Smooth muscle cell (in vitro differentiated cells): ENCODE results near the gene SLC26A1. TPM values are rescaled to one million over a fixed set of nuclear protein-coding genes. Genes with fewer than 3 reads are reported as not detected.
"Not testable (repeated sequence)": the region's sequence is repeated elsewhere in the genome, so short reads cannot be mapped to it uniquely, and the experiment has no call there.

Experiments used
- DNase-seq: peaks from one replicate; lab custom pipeline; 2025; ENCODE audit not compliant: unreplicated experiment; lab: John Stamatoyannopoulos, UW
- H2AFZ ChIP-seq: fragments of 200-600 bp; sonication (generic); 2 replicates; pipeline ENCODE4 v1.6.0; 2016; ENCODE audit warnings: antibody characterized with exemption, low read depth, mild to moderate bottlenecking
- H3F3A ChIP-seq: fragments of 200-600 bp; sonication (generic); 2 replicates; pipeline ENCODE4 v1.6.0; 2017; ENCODE audit warnings: antibody characterized with exemption, low read depth
- H3K27ac ChIP-seq: fragments of 200-600 bp; sonication (generic); 2 replicates; pipeline ENCODE4 v1.5.1; 2016; ENCODE audit warnings: low read depth, mild to moderate bottlenecking
- H3K27me3 ChIP-seq: fragments of 200-600 bp; sonication (generic); 2 replicates; pipeline ENCODE4 v1.6.1; 2016; ENCODE audit warnings: low read depth, mild to moderate bottlenecking
- H3K36me3 ChIP-seq: fragments of 200-600 bp; sonication (generic); 2 replicates; pipeline ENCODE4 v1.5.1; 2016; ENCODE audit warnings: low read depth
- H3K4me1 ChIP-seq: fragments of 200-600 bp; sonication (generic); 2 replicates; pipeline ENCODE4 v1.5.1; 2016; ENCODE audit warnings: low read depth
- H3K4me2 ChIP-seq: fragments of 200-600 bp; sonication (generic); 2 replicates; pipeline ENCODE4 v1.6.0; 2016; ENCODE audit warnings: mild to moderate bottlenecking
- H3K4me3 ChIP-seq: fragments of 200-600 bp; sonication (generic); 2 replicates; pipeline ENCODE4 v1.5.1; 2016; ENCODE audit warnings: mild to moderate bottlenecking
- H3K79me2 ChIP-seq: fragments of 200-600 bp; sonication (generic); 2 replicates; pipeline ENCODE4 v1.6.0; 2016; ENCODE audit warnings: low read depth, mild to moderate bottlenecking
- H3K9ac ChIP-seq: fragments of 200-600 bp; sonication (generic); 2 replicates; pipeline ENCODE4 v1.6.0; 2016; ENCODE audit warnings: low read depth
- H3K9me3 ChIP-seq: fragments of 200-600 bp; sonication (generic); replicated peaks from 2 replicates; pipeline ENCODE4 v1.5.1; 2016; ENCODE audit warnings: low read depth
- H4K20me1 ChIP-seq: fragments of 200-600 bp; sonication (generic); 2 replicates; pipeline ENCODE4 v1.6.0; 2016; ENCODE audit warnings: low read depth
- CTCF ChIP-seq: fragments of 200-600 bp; sonication (generic); IDR thresholded peaks from 2 replicates; pipeline ENCODE4 v1.5.1; 2017; ENCODE audit warnings: borderline replicate concordance, mild to moderate bottlenecking, antibody characterized with exemption; ENCODE audit not compliant: insufficient read depth, poor library complexity, severe bottlenecking
- WGBS: methylation state at CpG from one replicate; pipeline ENCODE4 v1.1.7; 2016; ENCODE audit warnings: low lambda C conversion rate; 5-methylcytosine and 5-hydroxymethylcytosine counted together
- polyA plus RNA-seq: library from polyadenylated mRNA; unstranded; fragments of >200 nt; fragmentation: Nextera tagmentation; extraction: Ambion mirVana; gene quantifications from 2 replicates; pipeline ENCODE4 v1.2.1, GENCODE V29; 2016
- total RNA-seq: library from RNA; depleted of rRNA; stranded (reverse); fragments of >200 nt; gene quantifications from 2 replicates; pipeline ENCODE4 v1.2.3, GENCODE V29; 2014

Gene SLC26A1
- total and polyA plus RNA-seq, 2 experiments from 2014 or later: 0.67 to 1.7 TPM

GRCh38 chr4:982814-983213, 10.4 kb downstream of the SLC26A1 start:
- H3F3A ChIP-seq: no peaks in the 10 kb centered on the region
- whole genome bisulfite sequencing: 95% methylated on average over 15 of the region's 15 CpGs
- H3K4me2 ChIP-seq: no peak overlapping the region
- H3K27me3 ChIP-seq: no peaks in the 10 kb centered on the region
- no peaks in the 10 kb centered on the region for H3K36me3 ChIP-seq
- H2AFZ ChIP-seq: no peak overlapping the region
- H3K9ac ChIP-seq: no peak overlapping the region
- no peak for DNase-seq
- peaks cover 18% of the 10 kb centered on the region for H3K4me1 ChIP-seq
- no peak for TF ChIP-seq CTCF
- no peaks in the 10 kb centered on the region for H3K9me3 ChIP-seq
- H4K20me1 ChIP-seq: no peaks in the 10 kb centered on the region
- H3K27ac ChIP-seq: no peak overlapping the region
- H3K4me3 ChIP-seq: no peak overlapping the region
- no peaks in the 10 kb centered on the region for H3K79me2 ChIP-seq

- Histone ChIP-seq H3K36me3 (no peaks in the 10 kb centered on the region), H3K27ac (no peak overlapping the region), H3K9me3 (no peaks in the 10 kb centered on the region), H3K79me2 (no peaks in the 10 kb centered on the region), H3K27me3 (no peaks in the 10 kb centered on the region), H3K9ac (no peak overlapping the region), H3F3A (no peaks in the 10 kb centered on the region), H4K20me1 (no peaks in the 10 kb centered on the region), H3K4me1 (peaks cover 18% of the 10 kb centered on the region), H3K4me3 (no peak overlapping the region), H2AFZ (no peak overlapping the region), H3K4me2 (no peak overlapping the region)
- TF ChIP-seq CTCF: no peak
- DNase-seq: no peak
- WGBS: 92% methylated on average over 17 of the region's 17 CpGs
These were observed 10.9 kb downstream of the SLC26A1 start for GRCh38 chr4:982291-982690.

- H3K4me2 ChIP-seq: peak overlapping the region; percentile 70
These were observed 14.1 kb downstream of the SLC26A1 start for GRCh38 chr4:978957-979701.

GRCh38 chr4:976016-976415, 17.2 kb downstream of the SLC26A1 start:
- H3K79me2 ChIP-seq, H2AFZ ChIP-seq, H3K9me3 ChIP-seq, DNase-seq, H3K36me3 ChIP-seq, H3K27me3 ChIP-seq, H3K4me2 ChIP-seq, H3K4me3 ChIP-seq, H3K4me1 ChIP-seq, H3K27ac ChIP-seq, H3K9ac ChIP-seq, H3F3A ChIP-seq: not testable (repeated sequence)
- H4K20me1 ChIP-seq: peaks cover 18% of the 10 kb centered on the region
- WGBS: 97% methylated on average over 12 of the region's 25 CpGs

More at GRCh38 chr4:978957-979701, 14.1 kb downstream of the SLC26A1 start:
- H2AFZ ChIP-seq: peak overlapping the region; percentile 95
- 23% methylated on average over 20 of the region's 20 CpGs for WGBS
- peak overlapping the region; percentile 60 for H3K27ac ChIP-seq
- no peak overlapping the region for H3K4me3 ChIP-seq
- no peaks in the 10 kb centered on the region for H3K9me3 ChIP-seq
- no peaks in the 10 kb centered on the region for H3F3A ChIP-seq
- H3K36me3 ChIP-seq: no peaks in the 10 kb centered on the region
- no peak for TF ChIP-seq CTCF
- no peak for DNase-seq
- no peaks in the 10 kb centered on the region for H3K4me1 ChIP-seq
- peak overlapping the region; percentile 43 for H3K9ac ChIP-seq
- no peaks in the 10 kb centered on the region for H3K27me3 ChIP-seq
- H4K20me1 ChIP-seq: no peaks in the 10 kb centered on the region
- no peaks in the 10 kb centered on the region for H3K79me2 ChIP-seq
